PC-3 (cell line): ENCODE results near the gene MTG1.

Experiments used
- EZH2 ChIP-seq: fragments of 300-600 bp; sonication (generic); IDR thresholded peaks from one replicate; pipeline ENCODE4 v1.6.1; 2017; ENCODE audit warnings: antibody characterized with exemption, mild to moderate bottlenecking, low read length; ENCODE audit not compliant: unreplicated experiment
- EZH2phosphoT487 ChIP-seq: fragments of 300-600 bp; sonication (generic); IDR thresholded peaks from 2 replicates; pipeline ENCODE4 v1.6.1; 2018; ENCODE audit warnings: mild to moderate bottlenecking, antibody characterized with exemption, low read length, borderline replicate concordance
- TF ChIP-seq, protein P1 (sequence below): fragments of 300-600 bp; sonication (generic); conservative IDR thresholded peaks from 2 replicates; pipeline ENCODE4 v1.5.1; 2017; ENCODE audit warnings: antibody characterized with exemption, low read depth, mild to moderate bottlenecking, low read length

DNA sequence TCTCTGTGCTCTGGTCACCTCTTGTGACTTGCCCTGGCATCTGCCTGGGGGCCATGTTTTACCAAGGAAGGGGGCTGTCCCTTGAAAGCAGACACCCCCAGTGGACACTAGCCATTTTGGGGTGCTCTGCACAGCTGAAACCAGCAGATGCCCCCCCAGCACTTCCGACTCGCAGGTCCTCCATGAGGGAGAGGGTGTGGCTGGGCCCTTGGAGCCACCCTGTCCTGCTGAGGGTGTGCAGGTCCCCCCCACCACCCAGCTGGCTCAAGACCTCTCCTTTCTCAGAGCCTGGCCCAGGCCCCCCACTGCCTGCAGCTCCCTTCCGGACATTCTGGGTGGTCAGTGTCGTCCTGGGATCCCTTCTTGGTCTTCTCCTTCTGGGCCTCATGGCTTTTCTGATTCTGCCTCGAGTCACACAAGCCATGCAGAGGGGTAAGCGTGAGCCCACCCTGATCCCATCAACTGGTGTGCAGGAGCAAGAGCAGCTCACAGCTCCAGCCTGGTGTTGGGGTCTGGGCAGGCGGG, 72.1 kb downstream of the MTG1 start:
- TF ChIP-seq, protein P1, sequence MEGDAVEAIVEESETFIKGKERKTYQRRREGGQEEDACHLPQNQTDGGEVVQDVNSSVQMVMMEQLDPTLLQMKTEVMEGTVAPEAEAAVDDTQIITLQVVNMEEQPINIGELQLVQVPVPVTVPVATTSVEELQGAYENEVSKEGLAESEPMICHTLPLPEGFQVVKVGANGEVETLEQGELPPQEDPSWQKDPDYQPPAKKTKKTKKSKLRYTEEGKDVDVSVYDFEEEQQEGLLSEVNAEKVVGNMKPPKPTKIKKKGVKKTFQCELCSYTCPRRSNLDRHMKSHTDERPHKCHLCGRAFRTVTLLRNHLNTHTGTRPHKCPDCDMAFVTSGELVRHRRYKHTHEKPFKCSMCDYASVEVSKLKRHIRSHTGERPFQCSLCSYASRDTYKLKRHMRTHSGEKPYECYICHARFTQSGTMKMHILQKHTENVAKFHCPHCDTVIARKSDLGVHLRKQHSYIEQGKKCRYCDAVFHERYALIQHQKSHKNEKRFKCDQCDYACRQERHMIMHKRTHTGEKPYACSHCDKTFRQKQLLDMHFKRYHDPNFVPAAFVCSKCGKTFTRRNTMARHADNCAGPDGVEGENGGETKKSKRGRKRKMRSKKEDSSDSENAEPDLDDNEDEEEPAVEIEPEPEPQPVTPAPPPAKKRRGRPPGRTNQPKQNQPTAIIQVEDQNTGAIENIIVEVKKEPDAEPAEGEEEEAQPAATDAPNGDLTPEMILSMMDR, result no peak
- TF ChIP-seq EZH2, result no peak
- TF ChIP-seq EZH2phosphoT487, result no peak
